Measurements from ENCODE around the gene NLGN1. TPM values are rescaled to one million over a fixed set of nuclear protein-coding genes. Genes with fewer than 3 reads are reported as not detected.

NLGN1 gene
- total and polyA plus RNA-seq, 9 of the 15 experiments (the other 6 are each of a cell fraction or from before 2014, with no cell fraction given): under 0.01 to 0.01 TPM; not detected in 7

GRCh38 chr3:174308736-174309135 is 911.2 kb downstream of the NLGN1 start:
- Histone ChIP-seq H3K79me2 (ENCODE audit: control insufficient read depth, insufficient read depth, low read length) (no peaks in the 10 kb centered on the region), H3K4me3 (no peak overlapping the region), H3K9me3 (replicated peaks; ENCODE audit: control insufficient read depth, insufficient read depth, low read depth, low read length) (no peaks in the 10 kb centered on the region), H4K20me1 (replicated peaks; ENCODE audit: control insufficient read depth, insufficient read depth, low read length) (no peaks in the 10 kb centered on the region), H3K36me3 (ENCODE audit: control insufficient read depth, insufficient read depth, low read length) (no peaks in the 10 kb centered on the region), H3K9ac (ENCODE audit: insufficient read depth in 1 of 2, low read depth in 2 of 2, low read length in 2 of 2) (no peak overlapping the region), H3K9me1 (ENCODE audit: control insufficient read depth, insufficient read depth, low read length) (no peaks in the 10 kb centered on the region), H2AFZ (ENCODE audit: low read depth, low read length) (no peak overlapping the region), H3K4me2 (ENCODE audit: insufficient read depth, low read length) (no peak overlapping the region), H3K27ac (ENCODE audit: extremely low read depth, low read depth, low read length) (no peak overlapping the region), H3K27me3 (ENCODE audit: control insufficient read depth in 2 of 2, insufficient read depth in 2 of 2, low read length in 2 of 2) (no peaks in the 10 kb centered on the region), H3K4me1 (replicated peaks in 1 of 2; ENCODE audit: control insufficient read depth in 2 of 2, insufficient read depth in 2 of 2, low read length in 2 of 2) (no peaks in the 10 kb centered on the region)
- in situ Hi-C loops (cut with MboI): no loop called here
- CTCF ChIA-PET (ENCODE audit: low intra/inter-chr PET ratio): no interaction called here
- intact Hi-C loops (cut with micrococcal nuclease): no loop called here
- FAIRE-seq: no peak
- no TSS peak for BruUV-seq (replicated peaks)
- TF ChIP-seq LCOR (CRISPR knock-in tag; IDR thresholded peaks at IDR 0.05) (no peak), E2F3 (CRISPR knock-in tag; IDR thresholded peaks at IDR 0.05) (no peak), SIRT6 (IDR thresholded peaks at IDR 0.05; ENCODE audit: low read depth, low read length) (no peak), DIDO1 (tag; IDR thresholded peaks at IDR 0.05; ENCODE audit: low read depth) (no peak), RBM34 (IDR thresholded peaks at IDR 0.05; ENCODE audit: borderline replicate concordance, insufficient read depth, low read length) (no peak)
- POLR2A ChIA-PET: no interaction called here
- WGBS (ENCODE audit: insufficient coverage, low coverage, missing lambda C conversion rate): 0% methylated on average over 1 of the region's 1 CpG
- DNase-seq (ENCODE audit: extremely low read depth in 1 of 4, low spot score in 3 of 4): no peak
- no peak for ATAC-seq

DNA sequence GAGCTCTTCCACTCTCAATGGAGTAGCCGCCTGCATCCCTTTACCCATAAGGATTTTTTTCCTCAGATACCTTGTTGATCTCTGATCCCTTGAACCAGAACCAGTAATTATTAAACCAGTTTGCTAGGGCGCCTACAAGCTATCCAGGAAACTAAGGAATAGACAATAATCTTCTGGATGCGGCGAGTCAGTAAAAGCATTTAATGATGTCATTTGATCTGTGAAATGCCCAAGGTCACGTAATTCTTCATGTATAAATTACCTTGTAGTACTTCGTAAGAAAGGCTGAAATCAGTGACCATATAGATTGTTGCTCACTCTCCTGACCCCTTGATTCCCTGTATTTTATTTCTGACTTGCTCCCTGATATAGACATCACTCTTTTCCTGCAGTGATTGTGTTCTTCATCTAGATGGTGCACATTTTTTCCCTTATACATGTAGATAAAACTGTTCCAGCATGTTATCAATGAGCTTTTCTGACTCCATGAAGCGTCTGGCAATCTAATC is 913.0 kb downstream of the NLGN1 start:
- intact Hi-C loops (cut with micrococcal nuclease): no loop called here
- FAIRE-seq: no peak
- no peak for DNase-seq (ENCODE audit: extremely low read depth in 1 of 4, low spot score in 3 of 4)
- Histone ChIP-seq H3K36me3 (ENCODE audit: control insufficient read depth, insufficient read depth, low read length) (no peaks in the 10 kb centered on the region), H3K27me3 (ENCODE audit: control insufficient read depth in 2 of 2, insufficient read depth in 2 of 2, low read length in 2 of 2) (no peaks in the 10 kb centered on the region), H3K27ac (ENCODE audit: extremely low read depth, low read depth, low read length) (no peak overlapping the region), H4K20me1 (replicated peaks; ENCODE audit: control insufficient read depth, insufficient read depth, low read length) (no peaks in the 10 kb centered on the region), H2AFZ (ENCODE audit: low read depth, low read length) (no peak overlapping the region), H3K79me2 (ENCODE audit: control insufficient read depth, insufficient read depth, low read length) (no peaks in the 10 kb centered on the region), H3K9me3 (replicated peaks; ENCODE audit: control insufficient read depth, insufficient read depth, low read depth, low read length) (no peaks in the 10 kb centered on the region), H3K4me2 (ENCODE audit: insufficient read depth, low read length) (no peak overlapping the region), H3K9ac (ENCODE audit: insufficient read depth in 1 of 2, low read depth in 2 of 2, low read length in 2 of 2) (no peak overlapping the region), H3K4me1 (replicated peaks in 1 of 2; ENCODE audit: control insufficient read depth in 2 of 2, insufficient read depth in 2 of 2, low read length in 2 of 2) (no peaks in the 10 kb centered on the region), H3K9me1 (ENCODE audit: control insufficient read depth, insufficient read depth, low read length) (no peaks in the 10 kb centered on the region), H3K4me3 (no peak overlapping the region)
- in situ Hi-C loops (cut with MboI): no loop called here
- under 1% methylated on average over 7 of the region's 7 CpGs for WGBS (ENCODE audit: insufficient coverage, low coverage, missing lambda C conversion rate)
- TF ChIP-seq ZNF79 (CRISPR knock-in tag; IDR thresholded peaks at IDR 0.05; ENCODE audit: low read depth): no peak
- TF ChIP-seq ASH1L (IDR thresholded peaks at IDR 0.05; ENCODE audit: borderline replicate concordance, low read depth, partially characterized antibody): no peak
- TF ChIP-seq, protein P1, sequence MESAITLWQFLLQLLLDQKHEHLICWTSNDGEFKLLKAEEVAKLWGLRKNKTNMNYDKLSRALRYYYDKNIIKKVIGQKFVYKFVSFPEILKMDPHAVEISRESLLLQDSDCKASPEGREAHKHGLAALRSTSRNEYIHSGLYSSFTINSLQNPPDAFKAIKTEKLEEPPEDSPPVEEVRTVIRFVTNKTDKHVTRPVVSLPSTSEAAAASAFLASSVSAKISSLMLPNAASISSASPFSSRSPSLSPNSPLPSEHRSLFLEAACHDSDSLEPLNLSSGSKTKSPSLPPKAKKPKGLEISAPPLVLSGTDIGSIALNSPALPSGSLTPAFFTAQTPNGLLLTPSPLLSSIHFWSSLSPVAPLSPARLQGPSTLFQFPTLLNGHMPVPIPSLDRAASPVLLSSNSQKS (CRISPR knock-in tag; IDR thresholded peaks at IDR 0.05): no peak
- no peak for TF ChIP-seq HEY1 (CRISPR knock-in tag; IDR thresholded peaks at IDR 0.05; ENCODE audit: borderline replicate concordance)
- no peak for TF ChIP-seq EWSR1 (IDR thresholded peaks at IDR 0.05; ENCODE audit: borderline replicate concordance, low read depth, partially characterized antibody)
- TF ChIP-seq NFIC (IDR thresholded peaks at IDR 0.05): no peak
- no peak for TF ChIP-seq ZNF277 (CRISPR knock-in tag; IDR thresholded peaks at IDR 0.05; ENCODE audit: borderline replicate concordance)
- TF ChIP-seq NFATC3 (IDR thresholded peaks at IDR 0.05): no peak
- no peak for TF ChIP-seq HMG20A (CRISPR knock-in tag; conservative IDR thresholded peaks at IDR 0.05)
- no peak for TF ChIP-seq ARHGAP35 (IDR thresholded peaks at IDR 0.05; ENCODE audit: partially characterized antibody)
- TF ChIP-seq EZH2 (IDR thresholded peaks at IDR 0.05; ENCODE audit: borderline replicate concordance, low read depth, low read length): no peak
- POLR2A ChIA-PET: no interaction called here
- no TSS peak for BruUV-seq (replicated peaks)
- no peak for ATAC-seq
- CTCF ChIA-PET (ENCODE audit: low intra/inter-chr PET ratio): no interaction called here
